ENCODE measurements around the gene SPEF1. TPM values are rescaled to one million over a fixed set of nuclear protein-coding genes. Genes with fewer than 3 reads are reported as not detected.
A peak's percentile ranks its signal among the peaks of the same experiment; 100 is the strongest.

The SPEF1 gene
- total RNA-seq, 4 donors from 2014 or later: not detected

DNA sequence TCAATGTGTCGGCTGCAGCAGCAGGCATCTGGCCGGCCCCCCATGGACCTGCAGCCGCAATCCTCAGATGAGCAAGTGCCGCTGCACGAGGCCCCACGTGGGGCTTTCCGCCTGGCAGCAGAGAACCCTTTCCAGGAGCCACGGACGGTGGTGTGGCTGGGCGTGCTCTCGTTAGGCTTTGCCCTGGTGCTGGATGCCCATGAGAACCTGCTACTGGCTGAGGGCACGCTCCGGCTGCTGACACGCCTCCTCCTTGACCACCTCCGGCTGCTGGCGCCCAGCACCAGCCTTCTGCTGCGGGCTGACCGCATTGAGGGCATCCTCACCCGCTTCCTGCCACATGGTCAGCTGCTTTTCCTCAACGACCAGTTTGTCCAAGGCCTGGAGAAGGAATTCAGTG lies 42.6 kb upstream of the SPEF1 start:
- H3K27me3 ChIP-seq: no peaks in the 10 kb centered on the region
- TF ChIP-seq POLR2AphosphoS5 (IDR thresholded peaks at IDR 0.05) (no peak), POLR2A (IDR thresholded peaks at IDR 0.05) (no peak), CTCF (IDR thresholded peaks at IDR 0.05) (no peak), EP300 (IDR thresholded peaks at IDR 0.05) (no peak)
- ATAC-seq: no peak
- H3K36me3 ChIP-seq: peaks cover 0 to 62% of the 10 kb centered on the region in 2 donors
- H3K27ac ChIP-seq: no peak overlapping the region
- WGBS, 2 donors (ENCODE audit: low coverage in 1 of 2): 75 to 93% methylated on average over 4 to 5 of the region's 20 CpGs
- no peaks in the 10 kb centered on the region for H3K9me3 ChIP-seq
- no peak overlapping the region for H3K4me3 ChIP-seq
- peaks cover 0 to 26% (median 12%) of the 10 kb centered on the region in 3 donors for H3K4me1 ChIP-seq

DNA sequence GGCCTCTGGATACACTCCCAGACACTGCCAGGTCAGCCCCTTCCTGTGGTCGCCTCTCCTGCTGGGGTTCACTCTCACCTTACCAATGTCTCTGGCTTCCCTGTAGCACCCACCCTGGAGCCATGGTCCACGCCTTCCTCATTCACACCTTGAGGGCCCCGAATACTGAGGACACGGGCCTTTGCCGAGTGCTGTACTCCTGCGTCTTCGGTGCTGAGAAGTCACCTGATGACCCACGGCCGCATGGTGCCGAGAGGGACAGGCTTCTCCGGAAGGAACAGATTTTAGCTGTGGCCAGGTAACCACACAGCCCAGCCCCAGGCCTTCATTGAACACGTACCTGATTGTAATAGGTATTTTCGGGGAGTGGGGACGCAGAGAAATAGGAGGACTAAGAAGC lies 40.7 kb upstream of the SPEF1 start:
- Histone ChIP-seq H3K9me3 (no peaks in the 10 kb centered on the region), H3K27ac (peak overlapping the region in 2 of 4 donors; percentile 97), H3K27me3 (no peaks in the 10 kb centered on the region), H3K4me3 (no peak overlapping the region), H3K4me1 (peaks cover 0 to 35% (median 14%) of the 10 kb centered on the region in 3 donors), H3K36me3 (peaks cover 0 to 51% of the 10 kb centered on the region in 2 donors)
- ATAC-seq: no peak
- WGBS, 2 donors (ENCODE audit: low coverage in 1 of 2): 88 to 90% methylated on average over 6 to 8 of the region's 14 CpGs
- no peak for TF ChIP-seq CTCF (IDR thresholded peaks at IDR 0.05)
- TF ChIP-seq POLR2AphosphoS5 (IDR thresholded peaks at IDR 0.05): no peak
- TF ChIP-seq EP300 (IDR thresholded peaks at IDR 0.05): no peak
- TF ChIP-seq POLR2A (IDR thresholded peaks at IDR 0.05): no peak

- Histone ChIP-seq H3K9me3 (no peaks in the 10 kb centered on the region), H3K36me3 (peaks cover 0 to 43% of the 10 kb centered on the region in 2 donors), H3K27ac (peak overlapping the region; percentile 83 to 99 (median 97)), H3K27me3 (no peaks in the 10 kb centered on the region), H3K4me3 (peak overlapping the region; percentile 50 to 80), H3K4me1 (peaks cover 0 to 35% (median 14%) of the 10 kb centered on the region in 3 donors)
- no peak for ATAC-seq
- peak in 1 of 2 donors; percentile 16 for TF ChIP-seq POLR2A (IDR thresholded peaks at IDR 0.05)
- TF ChIP-seq CTCF (IDR thresholded peaks at IDR 0.05): no peak
- no peak for TF ChIP-seq EP300 (IDR thresholded peaks at IDR 0.05)
- no peak for TF ChIP-seq POLR2AphosphoS5 (IDR thresholded peaks at IDR 0.05)
- 30 to 39% methylated on average over 12 to 14 of the region's 20 CpGs for WGBS, 2 donors (ENCODE audit: low coverage in 1 of 2)
Measured at GRCh38 chr20:3820901-3821727, 39.9 kb upstream of the SPEF1 start.

- peak within 1 kb of the TSS; percentile 83 to 99 (median 97) for H3K27ac ChIP-seq
- H3K36me3 ChIP-seq: peaks cover 0 to 34% of the 10 kb centered on the region in 2 donors
- H3K4me1 ChIP-seq: peaks cover 0 to 35% (median 14%) of the 10 kb centered on the region in 3 donors
- ATAC-seq: peak; percentile 94
- peak within 1 kb of the TSS; percentile 50 to 80 for H3K4me3 ChIP-seq
- H3K9me3 ChIP-seq: no peaks in the 10 kb centered on the region
- TF ChIP-seq POLR2A (IDR thresholded peaks at IDR 0.05) (peak; percentile 58 to 61), CTCF (IDR thresholded peaks at IDR 0.05) (peak; percentile 99 to 100 (median 100)), EP300 (IDR thresholded peaks at IDR 0.05) (no peak), POLR2AphosphoS5 (IDR thresholded peaks at IDR 0.05) (peak; percentile 86)
- 0% methylated on average over 2 to 4 of the region's 96 CpGs for WGBS, 2 donors (ENCODE audit: low coverage in 1 of 2)
- no peaks in the 10 kb centered on the region for H3K27me3 ChIP-seq
Measured at GRCh38 chr20:3820048-3820900, 39.0 kb upstream of the SPEF1 start, which contains the start of gene AP5S1. TSS of gene AP5S1 (plus strand) at chr20:3820547. CDS start at chr20:3822118, 1,571 bp downstream.
